Choroid plexus epithelial cell (primary cell): ENCODE results near the gene ZCCHC4.

ENCODE experiments used
- DNase-seq: peaks from one replicate; pipeline ENCODE4 v3.0.0-alpha.2; 2010; ENCODE audit warnings: low read depth
- H3K4me3 ChIP-seq: 2 replicates; pipeline ENCODE4 v1.5.1; 2011; ENCODE audit warnings: low read depth, mild to moderate bottlenecking, control low read depth, low read length, moderate library complexity
- CTCF ChIP-seq: conservative IDR thresholded peaks from 2 replicates; pipeline ENCODE4 v1.5.1; 2011; ENCODE audit warnings: low read depth, mild to moderate bottlenecking, control low read depth, inconsistent platforms, low read length, moderate library complexity

ZCCHC4 gene

DNA sequence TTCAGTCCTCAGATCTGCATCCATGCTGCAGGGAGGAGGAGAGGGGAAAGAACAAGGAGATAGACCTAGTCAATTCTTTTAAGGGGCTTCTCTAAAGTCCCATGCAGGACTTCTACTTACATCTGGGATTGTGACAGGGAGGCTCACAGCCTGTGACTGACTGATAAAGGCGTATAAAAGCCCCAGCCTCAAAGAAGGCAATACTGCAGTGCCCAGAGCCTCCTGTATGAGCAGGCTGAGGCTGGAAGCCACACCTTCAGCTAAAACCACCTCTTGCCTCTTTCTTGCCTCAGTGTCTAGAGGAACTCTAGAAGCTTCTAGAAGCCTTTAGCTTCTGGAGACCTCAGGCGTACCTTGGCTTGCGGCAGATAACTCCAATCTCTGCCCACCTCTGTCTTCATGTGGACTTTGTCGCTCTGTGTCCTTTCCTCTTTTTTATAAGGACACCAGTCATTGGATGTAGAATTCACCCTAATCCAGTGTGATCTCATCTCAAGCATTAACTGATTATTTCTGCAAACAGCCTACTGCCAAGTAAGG is 6.0 kb upstream of the ZCCHC4 start:
- no peak overlapping the region for H3K4me3 ChIP-seq
- TF ChIP-seq CTCF, result no peak
- DNase-seq, result no peak

DNA sequence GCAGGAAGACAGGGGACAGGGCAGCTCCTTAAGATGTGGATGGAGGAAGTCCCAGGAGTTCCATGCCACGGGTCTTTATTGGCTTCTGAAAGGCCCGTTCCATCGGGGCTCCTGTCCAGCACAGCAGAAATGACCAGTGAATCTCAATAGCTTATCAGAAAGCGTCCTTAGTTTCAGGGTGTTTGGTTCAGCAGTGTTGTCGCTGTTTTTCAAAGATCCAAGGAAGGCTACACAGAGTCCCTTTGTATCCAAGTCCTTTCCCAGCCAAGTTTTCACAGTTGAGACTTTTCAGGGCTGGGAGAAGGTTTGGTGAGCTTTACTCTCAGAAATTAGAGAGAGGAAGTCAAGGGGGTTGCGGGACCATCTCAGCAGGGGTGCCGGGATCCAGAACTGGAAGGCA is 5.0 kb upstream of the ZCCHC4 start:
- no peak for TF ChIP-seq CTCF
- DNase-seq, result no peak
- no peak overlapping the region for H3K4me3 ChIP-seq

DNA sequence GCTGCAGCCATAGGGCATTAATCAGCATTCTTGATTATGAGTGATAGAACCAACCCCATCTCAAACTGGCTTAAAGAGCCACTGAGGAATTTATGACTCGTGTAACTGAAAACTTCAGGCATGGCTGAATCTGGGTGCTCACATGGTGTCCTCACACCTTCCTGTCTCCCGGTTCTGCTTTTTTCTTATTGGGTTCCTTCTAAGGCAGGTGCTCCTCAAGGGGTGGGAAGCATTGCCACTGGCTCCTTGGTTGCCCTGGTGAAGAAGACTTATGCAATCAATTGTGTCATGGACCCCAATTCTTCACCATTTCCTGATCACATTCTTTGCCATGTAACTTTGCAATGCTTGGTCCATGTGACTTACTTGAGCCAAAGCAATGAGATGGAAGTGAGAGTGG is 4.3 kb upstream of the ZCCHC4 start:
- no peak for TF ChIP-seq CTCF
- no peak overlapping the region for H3K4me3 ChIP-seq
- DNase-seq, result no peak

DNA sequence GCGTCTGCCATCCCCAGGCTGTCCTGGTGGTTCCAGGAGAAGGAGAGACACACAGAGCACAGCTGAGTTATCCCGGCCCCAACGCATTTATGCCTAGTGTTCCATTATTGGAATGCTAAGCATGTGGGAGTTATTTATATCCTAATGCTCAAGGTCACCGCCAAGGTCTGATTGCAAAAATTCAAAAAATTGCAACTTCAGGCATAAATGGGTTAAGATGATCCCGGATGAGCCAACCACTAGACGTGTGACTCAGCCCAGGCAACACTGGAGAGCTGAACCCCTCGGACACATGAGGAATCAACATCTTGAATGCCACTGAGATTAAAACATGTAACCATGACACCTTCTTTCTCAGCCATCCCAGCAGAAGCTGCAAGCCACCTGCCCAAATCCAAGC is 3.8 kb upstream of the ZCCHC4 start:
- peak; percentile 63 for DNase-seq
- no peak for TF ChIP-seq CTCF
- no peak overlapping the region for H3K4me3 ChIP-seq

DNA sequence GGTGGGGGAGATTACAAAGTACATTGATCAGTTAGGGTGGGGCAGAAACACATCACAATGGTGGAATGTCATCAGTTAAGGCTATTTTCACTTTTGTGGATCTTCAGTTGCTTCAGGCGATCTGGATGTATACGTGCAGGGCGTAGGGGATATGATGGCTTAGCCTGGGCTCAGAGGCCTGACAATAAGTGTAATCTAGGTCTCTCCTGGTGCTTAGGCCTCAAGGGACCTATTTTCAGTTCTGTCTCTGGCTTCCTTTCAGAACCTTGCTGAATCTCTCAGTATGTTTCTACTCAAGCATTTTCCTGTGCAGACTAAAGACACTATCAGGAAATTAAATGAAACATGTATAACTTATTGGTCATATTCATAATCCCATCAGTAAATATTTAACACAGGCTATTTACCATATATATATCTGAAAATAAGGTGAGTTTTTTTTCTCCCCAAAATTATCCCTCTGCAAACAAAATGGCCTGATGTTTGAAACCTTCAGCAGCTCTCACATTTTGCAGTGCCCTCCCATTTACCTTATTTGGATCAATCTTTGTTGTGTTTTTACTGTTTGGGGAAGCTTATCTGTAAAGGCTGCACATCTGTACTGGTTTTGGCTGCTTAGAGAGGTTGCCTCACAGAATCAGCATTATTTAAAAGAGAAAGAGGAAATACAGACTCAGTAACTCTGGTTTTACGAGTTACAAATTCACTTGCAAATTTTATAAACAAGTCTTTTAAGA is 2.3 kb upstream of the ZCCHC4 start:
- no peak for TF ChIP-seq CTCF
- no peak overlapping the region for H3K4me3 ChIP-seq

GRCh38 chr4:25310803-25311166 is 1.8 kb upstream of the ZCCHC4 start:
- no peak for DNase-seq
- TF ChIP-seq CTCF, result no peak
- no peak overlapping the region for H3K4me3 ChIP-seq

More for the DNA sequence above, 2.3 kb upstream of the ZCCHC4 start:
- no peak for DNase-seq

- no peak for TF ChIP-seq CTCF
- peak overlapping the region; percentile 92 for H3K4me3 ChIP-seq
- peak; percentile 13 for DNase-seq
Measured at GRCh38 chr4:25313201-25313895, 774 bp downstream of the ZCCHC4 start.
